Glutamatergic neuron (in vitro differentiated cells): ENCODE data around the gene APOL1. TPM values are rescaled to one million over a fixed set of nuclear protein-coding genes. Genes with fewer than 3 reads are reported as not detected.
"Not testable (repeated sequence)": the region's sequence is repeated elsewhere in the genome, so short reads cannot be mapped to it uniquely, and the experiment has no call there.

ENCODE experiments used
- DNase-seq: peaks from one replicate; pipeline ENCODE4 v3.0.0; 2022
- H3K27ac Mint-ChIP-seq: one replicate; pipeline ENCODE4 v1.8.0; 2020; ENCODE audit warnings: mild to moderate bottlenecking, mixed read lengths, inconsistent platforms; ENCODE audit not compliant: unreplicated experiment
- H3K27me3 Mint-ChIP-seq: one replicate; pipeline ENCODE4 v1.8.0; 2020; ENCODE audit warnings: mild to moderate bottlenecking, moderate library complexity, mixed read lengths, inconsistent platforms; ENCODE audit not compliant: unreplicated experiment
- H3K36me3 Mint-ChIP-seq: one replicate; pipeline ENCODE4 v1.8.0; 2020; ENCODE audit warnings: mild to moderate bottlenecking, mixed read lengths, inconsistent platforms; ENCODE audit not compliant: unreplicated experiment
- H3K4me1 Mint-ChIP-seq: one replicate; pipeline ENCODE4 v1.8.0; 2020; ENCODE audit warnings: mild to moderate bottlenecking, low read depth, mixed read lengths, inconsistent platforms; ENCODE audit not compliant: unreplicated experiment
- H3K4me3 Mint-ChIP-seq: one replicate; pipeline ENCODE4 v1.8.0; 2020; ENCODE audit warnings: mild to moderate bottlenecking, mixed read lengths, inconsistent platforms; ENCODE audit not compliant: unreplicated experiment
- H3K9me3 Mint-ChIP-seq: one replicate; pipeline ENCODE4 v1.8.0; 2020; ENCODE audit warnings: mild to moderate bottlenecking, moderate library complexity, mixed read lengths, inconsistent platforms; ENCODE audit not compliant: unreplicated experiment
- CTCF ChIP-seq: fragments of 200-600 bp; sonication (generic); IDR thresholded peaks from one replicate; pipeline ENCODE4 v1.5.0; 2021; ENCODE audit not compliant: partially characterized antibody, unreplicated experiment
- total RNA-seq: library from RNA; stranded (reverse); fragmentation: NEBNext Ultra II Directional; extraction: Animal tissue kit (Norgen Biotek cat#: 25700); gene quantifications from one replicate; pipeline ENCODE4 v1.2.1, GENCODE V29; 2021; ENCODE audit not compliant: unreplicated experiment

The APOL1 gene
- total RNA-seq, 1 donor from 2014 or later, result not detected

GRCh38 chr22:36208162-36208765 is 44.7 kb upstream of the APOL1 start:
- DNase-seq, result no peak
- H3K4me1 Mint-ChIP-seq, result no peaks in the 10 kb centered on the region
- peaks cover 17% of the 10 kb centered on the region for H3K36me3 Mint-ChIP-seq
- peaks cover 9% of the 10 kb centered on the region for H3K9me3 Mint-ChIP-seq
- TF ChIP-seq CTCF, result no peak
- no peak overlapping the region for H3K4me3 Mint-ChIP-seq
- peaks cover 3% of the 10 kb centered on the region for H3K27me3 Mint-ChIP-seq
- no peak overlapping the region for H3K27ac Mint-ChIP-seq

- Mint-ChIP-seq H3K4me3 (no peak overlapping the region), H3K9me3 (peaks cover 9% of the 10 kb centered on the region), H3K36me3 (peaks cover 17% of the 10 kb centered on the region), H3K4me1 (no peaks in the 10 kb centered on the region), H3K27ac (no peak overlapping the region), H3K27me3 (peaks cover 3% of the 10 kb centered on the region)
- no peak for DNase-seq
- no peak for TF ChIP-seq CTCF
Observed at GRCh38 chr22:36208914-36209313, 44.0 kb upstream of the APOL1 start.

GRCh38 chr22:36209488-36209908 is 43.4 kb upstream of the APOL1 start:
- not testable (repeated sequence) for DNase-seq, H3K27ac Mint-ChIP-seq, H3K4me1 Mint-ChIP-seq, H3K4me3 Mint-ChIP-seq, H3K27me3 Mint-ChIP-seq, H3K9me3 Mint-ChIP-seq
- peaks cover 17% of the 10 kb centered on the region for H3K36me3 Mint-ChIP-seq

- no peak for TF ChIP-seq CTCF
- H3K36me3 Mint-ChIP-seq, result peaks cover 17% of the 10 kb centered on the region
- H3K4me3 Mint-ChIP-seq, result no peak overlapping the region
- H3K27ac Mint-ChIP-seq, result no peak overlapping the region
- no peaks in the 10 kb centered on the region for H3K4me1 Mint-ChIP-seq
- H3K9me3 Mint-ChIP-seq, result peaks cover 6% of the 10 kb centered on the region
- no peak for DNase-seq
- H3K27me3 Mint-ChIP-seq, result peaks cover 3% of the 10 kb centered on the region
Observed at GRCh38 chr22:36210224-36210623, 42.7 kb upstream of the APOL1 start.

GRCh38 chr22:36211237-36211861 is 41.6 kb upstream of the APOL1 start:
- TF ChIP-seq CTCF, result no peak
- Mint-ChIP-seq H3K27ac (no peak overlapping the region), H3K4me1 (peaks cover 2% of the 10 kb centered on the region), H3K36me3 (peaks cover 17% of the 10 kb centered on the region), H3K27me3 (peaks cover 6% of the 10 kb centered on the region), H3K9me3 (peaks cover 6% of the 10 kb centered on the region), H3K4me3 (no peak overlapping the region)
- no peak for DNase-seq
